Measurements from ENCODE around the gene C17orf67.

Gene C17orf67

DNA sequence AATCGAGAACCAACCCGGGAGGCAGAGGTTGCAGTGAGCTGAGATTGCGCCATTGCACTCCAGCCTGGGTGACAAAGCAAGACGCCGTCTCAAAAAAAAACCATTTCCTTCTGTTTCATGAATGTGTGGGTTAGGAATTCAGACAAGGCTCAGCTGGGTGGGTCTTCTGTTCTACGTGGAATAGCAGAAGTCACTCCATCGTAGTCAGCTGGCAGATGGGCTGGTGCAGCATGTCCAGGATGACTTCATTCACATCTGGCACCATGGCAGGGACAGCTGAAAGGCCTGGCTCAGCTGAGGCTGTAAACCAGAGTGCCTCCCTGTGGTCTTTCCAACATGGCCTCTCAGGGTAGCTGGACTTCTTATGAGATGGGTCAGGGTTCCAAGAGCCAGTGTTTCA, 89.0 kb downstream of the C17orf67 start:
- no peaks in the 10 kb centered on the region for H3K4me1 ChIP-seq
- no peaks in the 10 kb centered on the region for H3K27me3 ChIP-seq (ENCODE audit: control insufficient read depth, insufficient read depth, low read length)
- no peak overlapping the region for H3K9ac ChIP-seq
- H3K4me2 ChIP-seq (ENCODE audit: low read length) = no peak overlapping the region
- no peaks in the 10 kb centered on the region for H3K79me2 ChIP-seq
- no peak overlapping the region for H3K27ac ChIP-seq
- no peaks in the 10 kb centered on the region for H3K9me3 ChIP-seq (ENCODE audit: control insufficient read depth, low read length)
- no peaks in the 10 kb centered on the region for H3K36me3 ChIP-seq (ENCODE audit: control insufficient read depth, insufficient read depth, low read length)
- H2AFZ ChIP-seq = no peak overlapping the region
- TF ChIP-seq, protein P1, sequence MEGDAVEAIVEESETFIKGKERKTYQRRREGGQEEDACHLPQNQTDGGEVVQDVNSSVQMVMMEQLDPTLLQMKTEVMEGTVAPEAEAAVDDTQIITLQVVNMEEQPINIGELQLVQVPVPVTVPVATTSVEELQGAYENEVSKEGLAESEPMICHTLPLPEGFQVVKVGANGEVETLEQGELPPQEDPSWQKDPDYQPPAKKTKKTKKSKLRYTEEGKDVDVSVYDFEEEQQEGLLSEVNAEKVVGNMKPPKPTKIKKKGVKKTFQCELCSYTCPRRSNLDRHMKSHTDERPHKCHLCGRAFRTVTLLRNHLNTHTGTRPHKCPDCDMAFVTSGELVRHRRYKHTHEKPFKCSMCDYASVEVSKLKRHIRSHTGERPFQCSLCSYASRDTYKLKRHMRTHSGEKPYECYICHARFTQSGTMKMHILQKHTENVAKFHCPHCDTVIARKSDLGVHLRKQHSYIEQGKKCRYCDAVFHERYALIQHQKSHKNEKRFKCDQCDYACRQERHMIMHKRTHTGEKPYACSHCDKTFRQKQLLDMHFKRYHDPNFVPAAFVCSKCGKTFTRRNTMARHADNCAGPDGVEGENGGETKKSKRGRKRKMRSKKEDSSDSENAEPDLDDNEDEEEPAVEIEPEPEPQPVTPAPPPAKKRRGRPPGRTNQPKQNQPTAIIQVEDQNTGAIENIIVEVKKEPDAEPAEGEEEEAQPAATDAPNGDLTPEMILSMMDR (IDR thresholded peaks at IDR 0.05) = no peak
- H3K4me3 ChIP-seq (ENCODE audit: low read depth, low read length) = no peak overlapping the region

DNA sequence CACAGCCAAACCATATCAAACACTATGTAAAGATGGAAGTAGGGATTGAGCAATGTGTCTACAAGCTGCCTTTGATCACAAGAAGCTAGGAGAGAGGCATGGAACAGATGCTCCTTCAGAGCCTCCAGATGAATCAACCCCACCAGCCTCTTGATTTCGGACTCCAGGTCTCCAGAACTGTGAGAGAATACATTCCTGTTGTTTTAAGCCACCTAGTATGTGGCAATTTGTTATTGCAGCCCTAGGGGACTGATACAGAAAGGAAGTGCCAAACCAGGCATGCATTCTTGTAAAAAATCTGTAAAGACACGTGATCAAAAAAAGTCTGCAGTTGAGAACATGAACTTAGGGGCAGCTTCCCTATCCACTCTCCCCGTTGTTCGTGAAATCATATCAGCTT, 91.1 kb downstream of the C17orf67 start:
- no peaks in the 10 kb centered on the region for H3K27me3 ChIP-seq (ENCODE audit: control insufficient read depth, insufficient read depth, low read length)
- no peak overlapping the region for H3K27ac ChIP-seq
- no peaks in the 10 kb centered on the region for H3K36me3 ChIP-seq (ENCODE audit: control insufficient read depth, insufficient read depth, low read length)
- H3K79me2 ChIP-seq = no peaks in the 10 kb centered on the region
- TF ChIP-seq, protein P1 (IDR thresholded peaks at IDR 0.05) = no peak
- no peaks in the 10 kb centered on the region for H3K9me3 ChIP-seq (ENCODE audit: control insufficient read depth, low read length)
- no peak overlapping the region for H2AFZ ChIP-seq
- no peak overlapping the region for H3K4me3 ChIP-seq (ENCODE audit: low read depth, low read length)
- no peak overlapping the region for H3K9ac ChIP-seq
- H3K4me1 ChIP-seq = no peaks in the 10 kb centered on the region
- H3K4me2 ChIP-seq (ENCODE audit: low read length) = no peak overlapping the region
